A673 (cell line): ENCODE data around the gene RIBC2.

Experiments
- CTCF ChIP-seq: fragments of 300-800, 200-600 bp; sonication (generic); conservative IDR thresholded peaks from 2 replicates; pipeline ENCODE4 v1.5.1; 2017; ENCODE audit warnings: low read depth, mild to moderate bottlenecking, antibody characterized with exemption, low read length, moderate library complexity, mixed read lengths
- EZH2 ChIP-seq: fragments of 200-600 bp; sonication (generic); IDR thresholded peaks from 2 replicates; pipeline ENCODE4 v1.6.1; 2017; ENCODE audit warnings: borderline replicate concordance, low read depth, mild to moderate bottlenecking, mixed read lengths, antibody characterized with exemption, low read length; ENCODE audit not compliant: poor library complexity, severe bottlenecking

- TF ChIP-seq CTCF, result no peak
- TF ChIP-seq EZH2, result no peak
Measured at GRCh38 chr22:45402466-45402985, 11.0 kb upstream of the RIBC2 start.
